HepG2 (cell line): ENCODE results near the gene NFAT5. TPM values are rescaled to one million over a fixed set of nuclear protein-coding genes. Genes with fewer than 3 reads are reported as not detected.

Source experiments
- EZH2 ChIP-seq: conservative IDR thresholded peaks from 2 replicates; pipeline ENCODE4 v1.6.1; 2012; ENCODE audit warnings: mild to moderate bottlenecking, low read depth, low read length, moderate library complexity
- FLYWCH1 ChIP-seq: sonication (generic); formaldehyde crosslinking; IDR thresholded peaks from 2 replicates; pipeline ENCODE4 v1.8.1; 2023; ENCODE audit warnings: mild to moderate bottlenecking, missing genetic modification reagents
- LCORL ChIP-seq, 2 experiments: fragments of 450-650 bp in 1 of 2; sonication (generic) in 1 of 2; formaldehyde crosslinking in 1 of 2; IDR thresholded peaks; 2 replicates each; pipeline versions ENCODE4 v1.5.0 to v1.6.1; 2017 to 2020; ENCODE audit warnings: antibody characterized with exemption in 1 of 2, missing genetic modification reagents in 1 of 2
- PHB2 ChIP-seq: fragments of 450-650 bp; IDR thresholded peaks from 2 replicates; pipeline ENCODE4 v1.6.1; 2018; ENCODE audit not compliant: partially characterized antibody
- RAD51 ChIP-seq: fragments of 450-650 bp; IDR thresholded peaks from 2 replicates; pipeline ENCODE4 v1.6.1; 2016; ENCODE audit warnings: borderline replicate concordance
- SOX13 ChIP-seq, 3 experiments: fragments of 450-650 bp in 1 of 3; sonication (generic) in 1 of 3; formaldehyde crosslinking in 1 of 3; IDR thresholded peaks in 2 of 3; conservative IDR thresholded peaks in 1 of 3; 2 replicates each; pipeline versions ENCODE4 v1.5.0 to v1.6.1; 2016 to 2020; ENCODE audit warnings: antibody characterized with exemption in 1 of 3, mild to moderate bottlenecking in 1 of 3, missing compliant biosample characterization in 1 of 3, missing genetic modification reagents in 1 of 3, moderate library complexity in 1 of 3
- SP2 ChIP-seq: sonication (generic); formaldehyde crosslinking; IDR thresholded peaks from 2 replicates; pipeline ENCODE4 v1.5.1; 2020; ENCODE audit warnings: mild to moderate bottlenecking, missing genetic modification reagents
- SRSF4 ChIP-seq: fragments of 200-400 bp; formaldehyde crosslinking; IDR thresholded peaks from one replicate; pipeline ENCODE4 v1.6.1; 2018; ENCODE audit warnings: mild to moderate bottlenecking, low read depth, low read length, moderate library complexity; ENCODE audit not compliant: poor library complexity, severe bottlenecking
- THYN1 ChIP-seq: sonication (generic); formaldehyde crosslinking; IDR thresholded peaks from 2 replicates; pipeline ENCODE4 v1.8.1; 2023; ENCODE audit warnings: low read depth, mild to moderate bottlenecking, moderate library complexity, missing genetic modification reagents, borderline replicate concordance
- WIZ ChIP-seq: sonication (generic); formaldehyde crosslinking; IDR thresholded peaks from 2 replicates; pipeline ENCODE4 v1.5.1; 2020; ENCODE audit warnings: mild to moderate bottlenecking, missing genetic modification reagents
- ZNF234 ChIP-seq: sonication (generic); formaldehyde crosslinking; conservative IDR thresholded peaks from 2 replicates; pipeline ENCODE4 v1.5.1; 2020; ENCODE audit warnings: mild to moderate bottlenecking, missing genetic modification reagents
- ZNF281 ChIP-seq: sonication (generic); formaldehyde crosslinking; IDR thresholded peaks from 2 replicates; pipeline ENCODE4 v1.4.0; 2020; ENCODE audit warnings: missing genetic modification reagents, borderline replicate concordance
- ZNF282 ChIP-seq: fragments of 450-650 bp; IDR thresholded peaks from 2 replicates; pipeline ENCODE4 v1.6.1; 2018; ENCODE audit not compliant: partially characterized antibody
- ZNF567 ChIP-seq: sonication (generic); formaldehyde crosslinking; IDR thresholded peaks from 2 replicates; pipeline ENCODE4 v1.8.1; 2023; ENCODE audit warnings: mild to moderate bottlenecking, missing genetic modification reagents, borderline replicate concordance
- ZNF614 ChIP-seq: IDR thresholded peaks from 2 replicates; pipeline ENCODE4 v1.6.1; 2018; ENCODE audit warnings: missing biosample characterization, missing genetic modification reagents, inconsistent platforms, borderline replicate concordance
- polyA plus RNA-seq, 8 experiments: library from polyadenylated mRNA; depleted of rRNA in 3 of 8; stranded (reverse) in 7 of 8; unstranded in 1 of 8; fragments of >200 nt; fragmentation: Illumina TruSeq in 4 of 8; extraction: Trizol in 4 of 8; gene quantifications; 2 replicates each; pipeline versions ENCODE4 v1.2.1 to v1.2.3, GENCODE V29; 2011 to 2016; ENCODE audit warnings: low read depth in 4 of 8, missing spikeins in 1 of 8, mixed read lengths in 1 of 8; ENCODE audit not compliant: insufficient read depth in 1 of 8
- total RNA-seq, 5 experiments: library from RNA; depleted of rRNA; stranded (reverse); fragments of >200 nt; fragmentation: Illumina TruSeq; extraction: Trizol; gene quantifications; 2 replicates each; pipeline ENCODE4 v1.2.3, GENCODE V29; 2016; ENCODE audit warnings: low read depth in 1 of 5
- TF ChIP-seq, protein P1 (sequence below): sonication (generic); formaldehyde crosslinking; IDR thresholded peaks from one replicate; pipeline ENCODE4 v1.5.1; 2020; ENCODE audit warnings: mild to moderate bottlenecking, missing genetic modification reagents; ENCODE audit errors: not compliant biosample characterization

Gene NFAT5
- total and polyA plus RNA-seq, 2 of the 13 experiments (the other 11 are each of a cell fraction or from before 2014, with no cell fraction given): 20.5 to 54.3 TPM

DNA sequence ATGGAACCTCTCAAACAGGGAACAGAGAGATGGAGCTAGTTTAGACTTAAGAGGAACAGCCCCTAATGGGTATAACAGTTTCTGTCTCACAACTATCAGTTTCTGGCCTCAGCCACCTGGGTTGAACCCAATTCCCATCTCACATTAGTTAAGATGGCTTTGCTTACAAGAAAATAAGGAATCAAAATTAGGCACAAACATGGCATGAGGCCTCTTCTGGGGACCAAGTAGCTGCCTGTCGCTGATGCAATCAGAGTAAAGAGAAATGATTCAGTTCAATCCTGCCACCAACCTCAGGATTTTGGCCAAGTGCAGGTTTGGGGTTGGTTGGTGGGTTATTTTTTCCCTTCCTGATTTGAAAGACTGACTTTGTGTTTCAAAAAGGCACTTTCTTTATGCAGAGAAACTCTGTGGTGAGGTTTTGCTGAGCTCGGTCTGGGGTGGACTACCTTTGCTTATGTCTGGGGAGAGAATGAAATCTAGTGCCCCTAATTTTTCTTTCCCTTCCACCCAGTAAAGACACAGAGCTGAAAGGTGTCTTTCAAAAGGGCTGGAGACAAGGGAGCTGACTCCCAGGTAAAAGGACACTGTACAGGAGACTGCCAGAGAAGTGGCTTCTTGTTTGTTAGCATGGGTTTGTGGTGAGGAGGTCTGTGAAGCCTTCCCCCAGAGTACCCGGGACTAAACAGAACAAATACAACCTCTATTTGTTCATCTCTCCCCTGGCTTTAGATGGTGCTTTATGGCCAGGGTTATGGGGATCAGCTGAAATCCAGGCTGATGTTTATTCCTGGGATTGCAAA, 44.8 kb upstream of the NFAT5 start (continued):
- no peak for TF ChIP-seq PHB2
- no peak for TF ChIP-seq RAD51
- no peak for TF ChIP-seq FLYWCH1 (CRISPR knock-in tag)
- TF ChIP-seq EZH2: no peak
- TF ChIP-seq ZNF614 (CRISPR knock-in tag): no peak
- TF ChIP-seq ZNF234 (CRISPR knock-in tag): no peak
- no peak for TF ChIP-seq ZNF567
- no peak for TF ChIP-seq THYN1
- no peak for TF ChIP-seq SP2 (CRISPR knock-in tag)
- TF ChIP-seq, protein P1, sequence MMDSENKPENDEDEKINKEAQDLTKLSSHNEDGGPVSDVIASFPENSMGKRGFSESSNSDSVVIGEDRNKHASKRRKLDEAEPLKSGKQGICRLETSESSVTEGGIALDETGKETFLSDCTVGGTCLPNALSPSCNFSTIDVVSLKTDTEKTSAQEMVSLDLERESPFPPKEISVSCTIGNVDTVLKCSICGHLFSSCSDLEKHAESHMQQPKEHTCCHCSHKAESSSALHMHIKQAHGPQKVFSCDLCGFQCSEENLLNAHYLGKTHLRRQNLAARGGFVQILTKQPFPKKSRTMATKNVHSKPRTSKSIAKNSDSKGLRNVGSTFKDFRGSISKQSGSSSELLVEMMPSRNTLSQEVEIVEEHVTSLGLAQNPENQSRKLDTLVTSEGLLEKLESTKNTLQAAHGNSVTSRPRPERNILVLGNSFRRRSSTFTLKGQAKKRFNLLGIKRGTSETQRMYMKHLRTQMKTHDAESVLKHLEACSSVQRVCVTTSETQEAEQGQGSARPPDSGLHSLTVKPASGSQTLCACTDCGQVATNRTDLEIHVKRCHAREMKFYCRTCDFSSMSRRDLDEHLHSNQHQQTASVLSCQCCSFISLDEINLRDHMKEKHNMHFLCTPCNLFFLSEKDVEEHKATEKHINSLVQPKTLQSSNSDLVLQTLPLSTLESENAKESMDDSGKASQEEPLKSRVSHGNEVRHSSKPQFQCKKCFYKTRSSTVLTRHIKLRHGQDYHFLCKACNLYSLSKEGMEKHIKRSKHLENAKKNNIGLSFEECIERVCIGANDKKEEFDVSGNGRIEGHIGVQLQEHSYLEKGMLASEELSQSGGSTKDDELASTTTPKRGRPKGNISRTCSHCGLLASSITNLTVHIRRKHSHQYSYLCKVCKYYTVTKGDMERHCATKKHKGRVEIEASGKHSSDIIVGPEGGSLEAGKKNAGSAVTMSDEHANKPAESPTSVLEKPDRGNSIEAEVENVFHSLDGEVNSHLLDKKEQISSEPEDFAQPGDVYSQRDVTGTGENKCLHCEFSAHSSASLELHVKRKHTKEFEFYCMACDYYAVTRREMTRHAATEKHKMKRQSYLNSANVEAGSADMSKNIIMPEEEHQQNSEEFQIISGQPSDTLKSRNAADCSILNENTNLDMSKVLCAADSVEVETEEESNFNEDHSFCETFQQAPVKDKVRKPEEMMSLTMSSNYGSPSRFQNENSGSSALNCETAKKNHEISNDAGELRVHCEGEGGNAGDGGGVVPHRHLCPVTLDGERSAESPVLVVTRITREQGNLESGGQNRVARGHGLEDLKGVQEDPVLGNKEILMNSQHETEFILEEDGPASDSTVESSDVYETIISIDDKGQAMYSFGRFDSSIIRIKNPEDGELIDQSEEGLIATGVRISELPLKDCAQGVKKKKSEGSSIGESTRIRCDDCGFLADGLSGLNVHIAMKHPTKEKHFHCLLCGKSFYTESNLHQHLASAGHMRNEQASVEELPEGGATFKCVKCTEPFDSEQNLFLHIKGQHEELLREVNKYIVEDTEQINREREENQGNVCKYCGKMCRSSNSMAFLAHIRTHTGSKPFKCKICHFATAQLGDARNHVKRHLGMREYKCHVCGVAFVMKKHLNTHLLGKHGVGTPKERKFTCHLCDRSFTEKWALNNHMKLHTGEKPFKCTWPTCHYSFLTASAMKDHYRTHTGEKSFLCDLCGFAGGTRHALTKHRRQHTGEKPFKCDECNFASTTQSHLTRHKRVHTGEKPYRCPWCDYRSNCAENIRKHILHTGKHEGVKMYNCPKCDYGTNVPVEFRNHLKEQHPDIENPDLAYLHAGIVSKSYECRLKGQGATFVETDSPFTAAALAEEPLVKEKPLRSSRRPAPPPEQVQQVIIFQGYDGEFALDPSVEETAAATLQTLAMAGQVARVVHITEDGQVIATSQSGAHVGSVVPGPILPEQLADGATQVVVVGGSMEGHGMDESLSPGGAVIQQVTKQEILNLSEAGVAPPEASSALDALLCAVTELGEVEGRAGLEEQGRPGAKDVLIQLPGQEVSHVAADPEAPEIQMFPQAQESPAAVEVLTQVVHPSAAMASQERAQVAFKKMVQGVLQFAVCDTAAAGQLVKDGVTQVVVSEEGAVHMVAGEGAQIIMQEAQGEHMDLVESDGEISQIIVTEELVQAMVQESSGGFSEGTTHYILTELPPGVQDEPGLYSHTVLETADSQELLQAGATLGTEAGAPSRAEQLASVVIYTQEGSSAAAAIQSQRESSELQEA: no peak
- peak; percentile 30; the same call in 1 of the 2 replicates for TF ChIP-seq SOX13 (IDR thresholded peaks at IDR 0.05)
- peak in 1 of 2 experiments; percentile 74; a peak in 2 of 4 replicates for TF ChIP-seq SOX13 (CRISPR knock-in tag; conservative IDR thresholded peaks at IDR 0.05 in 1 of 2, IDR thresholded peaks at IDR 0.05 in 1 of 2)
- TF ChIP-seq LCORL (IDR thresholded peaks at IDR 0.05): no peak
- no peak for TF ChIP-seq LCORL (CRISPR knock-in tag; IDR thresholded peaks at IDR 0.05)
- TF ChIP-seq ZNF282: no peak
- TF ChIP-seq SRSF4: no peak
- TF ChIP-seq ZNF281 (CRISPR knock-in tag): no peak
- TF ChIP-seq WIZ: no peak
